Body of pancreas (tissue), 4 donors: ENCODE measurements around the gene CNTNAP2. TPM values are rescaled to one million over a fixed set of nuclear protein-coding genes. Genes with fewer than 3 reads are reported as not detected.

ENCODE experiments used
- ATAC-seq: fragments of 150-250 bp; one replicate; pipeline ENCODE4 v1.9.1; 2016
- DNase-seq, 4 donors: peaks; one replicate each; pipeline ENCODE4 v3.0.0-alpha.2; 2019
- H3K27ac ChIP-seq, 4 donors: fragments of 200-600 bp; sonication (generic); 1 replicate in 3 of 4; 2 replicates in 1 of 4; pipeline versions ENCODE4 v1.5.1 to v1.6.1; 2016 to 2019; ENCODE audit warnings: mild to moderate bottlenecking in 1 of 4, mixed read lengths in 1 of 4, moderate library complexity in 1 of 4
- H3K27me3 ChIP-seq, 2 donors: fragments of 200-600 bp; sonication (generic); one replicate each; pipeline ENCODE4 v1.6.0; 2016; ENCODE audit warnings: mild to moderate bottlenecking in 1 of 2
- H3K36me3 ChIP-seq, 2 donors: fragments of 200-600 bp; sonication (generic); replicated peaks in 1 of 2; 2 replicates each; pipeline ENCODE4 v1.5.1; 2016; ENCODE audit warnings: low read depth in 2 of 2; ENCODE audit not compliant: insufficient read depth in 1 of 2
- H3K4me1 ChIP-seq: fragments of 200-600 bp; sonication (generic); one replicate; pipeline ENCODE4 v1.6.0; 2016
- H3K4me3 ChIP-seq, 2 donors: fragments of 200-600 bp; sonication (generic); 1 replicate in 1 of 2; 2 replicates in 1 of 2; pipeline ENCODE4 v1.5.1; 2016 to 2019
- H3K9me3 ChIP-seq, 3 donors: fragments of 200-600 bp; sonication (generic); 1 replicate in 2 of 3; 2 replicates in 1 of 3; pipeline ENCODE4 v1.5.1; 2016
- POLR2A ChIP-seq, 3 donors: fragments of 450-650 bp; IDR thresholded peaks; one replicate each; pipeline ENCODE4 v1.6.1; 2016; ENCODE audit warnings: antibody characterized with exemption in 3 of 3, mild to moderate bottlenecking in 2 of 3
- WGBS, 2 donors: methylation state at CpG; one replicate each; pipeline ENCODE4 v1.1.5; 2017; 5-methylcytosine and 5-hydroxymethylcytosine counted together
- intact Hi-C: fragments of 100-400 bp; cut with DNase I; formaldehyde crosslinking; loops from one replicate; pipeline ENCODE4 v1.15.1; 2023
- total RNA-seq, 2 donors: library from RNA; depleted of rRNA; stranded (reverse); fragments of >200 nt; gene quantifications; one replicate each; pipeline ENCODE4 v1.1.0, GENCODE V29; 2016
- TF ChIP-seq, protein P1 (sequence below), 7 experiments: fragments of 450-650 bp in 4 of 7; fragments of 200-600 bp in 3 of 7; sonication (generic) in 3 of 7; IDR thresholded peaks; one replicate each; pipeline ENCODE4 v1.5.1; 2016 to 2019; ENCODE audit warnings: antibody characterized with exemption in 7 of 7

CNTNAP2 gene
- total RNA-seq, 2 donors from 2014 or later = 1.0 TPM; not detected in 1

DNA sequence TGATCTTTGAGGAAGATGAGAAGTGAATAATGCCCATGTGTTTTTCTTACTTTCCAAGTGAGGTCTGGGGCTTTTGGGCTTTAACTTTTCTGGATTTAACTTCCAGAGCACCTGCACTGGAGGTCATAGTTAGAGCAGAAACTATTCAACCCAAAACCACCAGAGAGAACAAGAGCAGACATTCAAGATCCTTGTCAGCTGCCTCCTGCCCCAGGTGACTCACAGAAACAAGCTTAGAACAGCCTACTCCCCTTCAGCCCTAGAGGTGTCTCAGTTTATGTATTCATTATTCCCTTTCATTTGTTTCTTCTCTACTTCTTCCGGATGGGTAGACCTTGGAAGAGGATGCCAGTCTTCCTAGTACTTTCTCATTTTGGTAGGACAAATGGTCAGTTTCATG, 270.5 kb downstream of the CNTNAP2 start:
- Histone ChIP-seq H3K4me3 (no peak overlapping the region), H3K4me1 (no peaks in the 10 kb centered on the region), H3K27me3 (no peaks in the 10 kb centered on the region), H3K27ac (no peak overlapping the region), H3K36me3 (no peaks in the 10 kb centered on the region), H3K9me3 (no peaks in the 10 kb centered on the region)
- no peak for ATAC-seq
- intact Hi-C loops = no loop called here
- no peak for DNase-seq
- 88% methylated on average over 1 of the region's 1 CpG for WGBS, 2 donors
- TF ChIP-seq, protein P1, sequence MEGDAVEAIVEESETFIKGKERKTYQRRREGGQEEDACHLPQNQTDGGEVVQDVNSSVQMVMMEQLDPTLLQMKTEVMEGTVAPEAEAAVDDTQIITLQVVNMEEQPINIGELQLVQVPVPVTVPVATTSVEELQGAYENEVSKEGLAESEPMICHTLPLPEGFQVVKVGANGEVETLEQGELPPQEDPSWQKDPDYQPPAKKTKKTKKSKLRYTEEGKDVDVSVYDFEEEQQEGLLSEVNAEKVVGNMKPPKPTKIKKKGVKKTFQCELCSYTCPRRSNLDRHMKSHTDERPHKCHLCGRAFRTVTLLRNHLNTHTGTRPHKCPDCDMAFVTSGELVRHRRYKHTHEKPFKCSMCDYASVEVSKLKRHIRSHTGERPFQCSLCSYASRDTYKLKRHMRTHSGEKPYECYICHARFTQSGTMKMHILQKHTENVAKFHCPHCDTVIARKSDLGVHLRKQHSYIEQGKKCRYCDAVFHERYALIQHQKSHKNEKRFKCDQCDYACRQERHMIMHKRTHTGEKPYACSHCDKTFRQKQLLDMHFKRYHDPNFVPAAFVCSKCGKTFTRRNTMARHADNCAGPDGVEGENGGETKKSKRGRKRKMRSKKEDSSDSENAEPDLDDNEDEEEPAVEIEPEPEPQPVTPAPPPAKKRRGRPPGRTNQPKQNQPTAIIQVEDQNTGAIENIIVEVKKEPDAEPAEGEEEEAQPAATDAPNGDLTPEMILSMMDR (IDR thresholded peaks at IDR 0.05) = no peak
- TF ChIP-seq POLR2A (IDR thresholded peaks at IDR 0.05) = no peak

DNA sequence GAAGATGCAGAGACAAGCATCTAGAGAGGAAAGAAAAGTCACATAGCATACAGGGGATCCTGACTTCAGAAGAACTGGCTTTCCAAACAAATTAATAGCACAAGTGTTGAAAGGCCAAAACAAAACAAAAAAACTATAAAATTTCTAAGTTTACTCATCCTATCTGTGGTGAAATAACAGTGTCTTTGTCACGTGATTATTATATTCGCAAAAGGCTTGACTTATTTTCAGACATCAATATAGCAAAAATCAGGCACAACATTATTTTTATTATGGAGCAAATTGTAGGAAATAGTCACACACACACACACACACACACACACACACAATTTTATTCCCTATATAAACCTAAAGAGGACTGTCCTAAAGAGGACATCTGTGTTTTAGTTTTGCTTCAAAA, 272.3 kb downstream of the CNTNAP2 start:
- ATAC-seq (no peak), DNase-seq (no peak)
- H3K9me3 ChIP-seq = no peaks in the 10 kb centered on the region
- no peaks in the 10 kb centered on the region for H3K4me1 ChIP-seq
- H3K36me3 ChIP-seq = no peaks in the 10 kb centered on the region
- intact Hi-C loops = no loop called here
- H3K27ac ChIP-seq = no peak overlapping the region
- WGBS, 2 donors = 65 to 81% methylated on average over 2 of the region's 2 CpGs
- H3K27me3 ChIP-seq = no peaks in the 10 kb centered on the region
- no peak overlapping the region for H3K4me3 ChIP-seq
- no peak for TF ChIP-seq POLR2A (IDR thresholded peaks at IDR 0.05)
- TF ChIP-seq, protein P1 (IDR thresholded peaks at IDR 0.05) = no peak

DNA sequence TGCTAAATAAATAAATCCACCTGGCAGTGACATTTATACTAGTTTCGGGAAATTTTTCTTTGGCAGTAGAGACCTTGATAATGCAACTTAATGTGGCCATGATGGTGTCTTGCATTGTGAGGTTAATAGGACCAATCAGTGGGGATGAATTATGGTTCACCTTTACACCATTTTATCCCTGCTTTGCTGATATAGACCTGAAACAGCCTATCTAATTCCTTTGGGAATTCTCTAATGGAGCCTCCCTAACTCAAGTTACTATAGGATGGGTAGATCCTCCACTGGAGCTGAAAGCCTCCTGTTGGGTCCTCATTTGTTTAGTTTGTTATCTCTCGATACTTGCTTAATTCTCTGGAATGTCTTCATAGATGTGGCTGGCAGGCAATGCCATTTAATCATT, 276.7 kb downstream of the CNTNAP2 start:
- H3K4me3 ChIP-seq = no peak overlapping the region
- H3K27ac ChIP-seq = no peak overlapping the region
- DNase-seq = no peak
- no peak for TF ChIP-seq POLR2A (IDR thresholded peaks at IDR 0.05)
- TF ChIP-seq, protein P1 (IDR thresholded peaks at IDR 0.05) = no peak
- H3K27me3 ChIP-seq = no peaks in the 10 kb centered on the region
- intact Hi-C loops = no loop called here
- no peak for ATAC-seq
- WGBS, 2 donors = 66 to 68% methylated on average over 2 of the region's 2 CpGs
- no peaks in the 10 kb centered on the region for H3K36me3 ChIP-seq
- no peaks in the 10 kb centered on the region for H3K4me1 ChIP-seq
- no peaks in the 10 kb centered on the region for H3K9me3 ChIP-seq

DNA sequence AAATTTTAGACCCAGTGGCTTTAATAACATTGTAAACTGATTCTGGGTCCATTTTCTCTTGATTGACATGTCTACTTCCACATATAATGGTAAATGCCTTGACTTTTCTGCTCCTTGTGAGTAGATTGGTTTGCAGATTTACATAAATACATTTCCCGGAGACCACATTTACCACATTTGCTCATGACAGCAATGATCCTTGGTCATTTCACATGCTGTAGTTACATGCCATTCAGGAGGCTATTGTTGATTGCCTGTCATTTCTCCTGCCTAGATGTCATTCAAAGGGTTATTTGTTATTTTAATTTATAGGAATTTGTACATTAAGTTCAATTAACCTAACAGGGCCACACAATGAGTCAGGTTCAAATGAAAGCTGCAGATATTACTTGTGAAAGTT, 280.5 kb downstream of the CNTNAP2 start:
- DNase-seq = no peak
- Histone ChIP-seq H3K4me3 (no peak overlapping the region), H3K27ac (no peak overlapping the region), H3K4me1 (no peaks in the 10 kb centered on the region), H3K36me3 (no peaks in the 10 kb centered on the region), H3K27me3 (no peaks in the 10 kb centered on the region), H3K9me3 (no peaks in the 10 kb centered on the region)
- no peak for ATAC-seq
- intact Hi-C loops = no loop called here
- 69 to 88% methylated on average over 1 of the region's 1 CpG for WGBS, 2 donors
- no peak for TF ChIP-seq POLR2A (IDR thresholded peaks at IDR 0.05)
- TF ChIP-seq, protein P1 (IDR thresholded peaks at IDR 0.05) = no peak

DNA sequence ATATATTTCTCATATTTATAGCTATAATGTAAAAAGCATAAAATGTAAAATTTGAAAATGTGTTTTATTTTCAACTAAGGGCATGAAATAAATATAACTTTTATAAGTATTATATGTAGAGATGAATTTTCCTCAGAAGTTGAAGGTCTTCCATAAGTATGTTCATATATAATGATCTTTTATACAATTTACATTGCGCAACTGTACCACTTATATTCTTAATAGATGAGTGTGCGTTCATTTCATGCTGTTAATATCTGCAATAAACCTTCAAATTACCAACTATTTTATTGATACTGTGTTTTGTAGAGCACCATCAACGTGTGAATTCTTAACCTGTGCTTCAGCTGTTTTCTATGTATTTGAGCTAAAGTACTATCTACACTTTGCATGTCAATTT, 285.3 kb downstream of the CNTNAP2 start:
- Histone ChIP-seq H3K27ac (no peak overlapping the region), H3K4me3 (no peak overlapping the region), H3K4me1 (no peaks in the 10 kb centered on the region), H3K27me3 (no peaks in the 10 kb centered on the region), H3K36me3 (no peaks in the 10 kb centered on the region), H3K9me3 (no peaks in the 10 kb centered on the region)
- intact Hi-C loops = no loop called here
- 79 to 80% methylated on average over 3 of the region's 3 CpGs for WGBS, 2 donors
- TF ChIP-seq, protein P1 (IDR thresholded peaks at IDR 0.05) = no peak
- no peak for TF ChIP-seq POLR2A (IDR thresholded peaks at IDR 0.05)
- ATAC-seq (no peak), DNase-seq (no peak)
